SK-N-SH (cell line): Measurements from ENCODE around the gene SIK2. TPM values are rescaled to one million over a fixed set of nuclear protein-coding genes. Genes with fewer than 3 reads are reported as not detected.

ENCODE experiments used
- CTCF ChIA-PET: fragments of 300-600, 350-600 bp; formaldehyde crosslinking; extraction: SDS; loops from one replicate; lab custom pipeline; 2021; lab: Yijun Ruan, JAX
- POLR2A ChIA-PET: fragments of 350-600 bp; sonication (Branson Sonifier 250); formaldehyde crosslinking; extraction: SDS; loops from one replicate; lab custom pipeline; 2020; ENCODE audit warnings: antibody characterized with exemption, inconsistent platforms; lab: Yijun Ruan, JAX
- DNase-seq: peaks from one replicate; pipeline ENCODE4 v3.0.0; 2012
- H2AFZ ChIP-seq: fragments of 200-600 bp; sonication (generic); 2 replicates; pipeline ENCODE4 v1.8.1; 2016; ENCODE audit warnings: antibody characterized with exemption, mild to moderate bottlenecking, low read depth
- H3F3A ChIP-seq: fragments of 200-600 bp; sonication (generic); replicated peaks from 2 replicates; pipeline ENCODE3; 2016; ENCODE audit warnings: antibody characterized with exemption, mild to moderate bottlenecking; ENCODE audit not compliant: insufficient read depth
- H3K27ac ChIP-seq, 2 experiments: fragments of 200-500 bp in 1 of 2; fragments of 200-600 bp in 1 of 2; sonication (Bioruptor generic) in 1 of 2; sonication (generic), shearing (Covaris generic) in 1 of 2; 2 replicates each; pipeline versions ENCODE4 v1.5.1 to v1.6.1; 2014 to 2016; ENCODE audit warnings: low read depth in 2 of 2, inconsistent platforms in 1 of 2, low read length in 1 of 2, mild to moderate bottlenecking in 1 of 2, mixed read lengths in 1 of 2
- H3K27me3 ChIP-seq: fragments of 200-600 bp; sonication (generic), shearing (Covaris generic); 2 replicates; pipeline ENCODE4 v1.6.1; 2016; ENCODE audit warnings: mixed run types; ENCODE audit not compliant: insufficient read depth
- H3K36me3 ChIP-seq, 2 experiments: fragments of 200-500 bp in 1 of 2; fragments of 200-600 bp in 1 of 2; sonication (Bioruptor generic) in 1 of 2; sonication (generic) in 1 of 2; replicated peaks in 1 of 2; 2 replicates each; pipeline versions ENCODE3 to v1.5.1; 2014 to 2016; ENCODE audit warnings: low read length in 1 of 2, mild to moderate bottlenecking in 1 of 2; ENCODE audit not compliant: insufficient read depth in 2 of 2, control insufficient read depth in 1 of 2
- H3K4me1 ChIP-seq, 2 experiments: fragments of 200-500 bp in 1 of 2; fragments of 200-600 bp in 1 of 2; sonication (Bioruptor generic) in 1 of 2; sonication (generic), shearing (Covaris generic) in 1 of 2; 2 replicates each; pipeline versions ENCODE4 v1.5.1 to v1.6.1; 2014 to 2016; ENCODE audit warnings: low read depth in 1 of 2, low read length in 1 of 2, mixed run types in 1 of 2; ENCODE audit not compliant: insufficient read depth in 2 of 2, control insufficient read depth in 1 of 2
- H3K4me2 ChIP-seq: fragments of 200-600 bp; sonication (generic), shearing (Covaris generic); 2 replicates; pipeline ENCODE4 v1.6.1; 2017; ENCODE audit warnings: mixed run types
- H3K4me3 ChIP-seq, 2 experiments: fragments of 200-500 bp in 1 of 2; fragments of 200-600 bp in 1 of 2; sonication (Bioruptor generic) in 1 of 2; sonication (generic), shearing (Covaris generic) in 1 of 2; 2 replicates each; pipeline versions ENCODE4 v1.5.1 to v1.8.1; 2014 to 2016; ENCODE audit warnings: low read depth in 2 of 2, inconsistent platforms in 1 of 2, low read length in 1 of 2, mild to moderate bottlenecking in 1 of 2, mixed read lengths in 1 of 2, moderate library complexity in 1 of 2
- H3K79me2 ChIP-seq: fragments of 200-600 bp; sonication (generic); 2 replicates; pipeline ENCODE4 v1.8.1; 2017; ENCODE audit warnings: mild to moderate bottlenecking; ENCODE audit not compliant: insufficient read depth
- H3K9ac ChIP-seq: fragments of 200-600 bp; sonication (generic); 2 replicates; pipeline ENCODE4 v1.6.1; 2017; ENCODE audit warnings: mixed run types
- H3K9me2 ChIP-seq: fragments of 200-600 bp; sonication (generic); 2 replicates; pipeline ENCODE4 v1.6.1; 2017; ENCODE audit warnings: mixed run types
- H3K9me3 ChIP-seq: fragments of 200-600 bp; sonication (generic); 2 replicates; pipeline ENCODE4 v1.6.1; 2017; ENCODE audit warnings: mixed run types, mild to moderate bottlenecking, moderate library complexity
- H4K20me1 ChIP-seq: fragments of 200-600 bp; sonication (generic); 2 replicates; pipeline ENCODE4 v1.6.1; 2017; ENCODE audit warnings: mild to moderate bottlenecking, mixed run types; ENCODE audit not compliant: insufficient read depth
- EP300 ChIP-seq, 2 experiments: IDR thresholded peaks; 2 replicates each; pipeline versions ENCODE4 v1.4.0 to v1.6.1; 2012; ENCODE audit warnings: borderline replicate concordance in 1 of 2, low read depth in 1 of 2, low read length in 1 of 2
- FOSL2 ChIP-seq: IDR thresholded peaks from 2 replicates; pipeline ENCODE4 v1.4.0; 2012; ENCODE audit warnings: low read depth, mild to moderate bottlenecking, moderate library complexity, borderline replicate concordance
- FOXJ3 ChIP-seq: sonication (generic); formaldehyde crosslinking; IDR thresholded peaks from 2 replicates; pipeline ENCODE4 v1.5.1; 2020; ENCODE audit warnings: mild to moderate bottlenecking, missing genetic modification reagents
- GABPA ChIP-seq: IDR thresholded peaks from 2 replicates; pipeline ENCODE4 v1.4.0; 2012; ENCODE audit warnings: low read depth, mild to moderate bottlenecking
- GATA2 ChIP-seq: sonication (generic); formaldehyde crosslinking; IDR thresholded peaks from 2 replicates; pipeline ENCODE4 v1.5.0; 2020; ENCODE audit warnings: mild to moderate bottlenecking, missing genetic modification reagents
- JUND ChIP-seq: IDR thresholded peaks from 2 replicates; pipeline ENCODE4 v1.4.0; 2012
- MXI1 ChIP-seq: IDR thresholded peaks from 2 replicates; pipeline ENCODE4 v1.6.1; 2012; ENCODE audit warnings: mild to moderate bottlenecking, low read depth, low read length, improper control_type of control experiment
- NFIC ChIP-seq: IDR thresholded peaks from 2 replicates; pipeline ENCODE4 v1.4.0; 2012; ENCODE audit warnings: borderline replicate concordance
- NRF1 ChIP-seq: IDR thresholded peaks from 2 replicates; pipeline ENCODE4 v1.6.1; 2012; ENCODE audit warnings: low read depth, mild to moderate bottlenecking, low read length
- POLR2AphosphoS5 ChIP-seq: IDR thresholded peaks from 2 replicates; pipeline ENCODE4 v1.6.1; 2012; ENCODE audit warnings: low read depth, low read length
- RAD21 ChIP-seq: IDR thresholded peaks from 2 replicates; pipeline ENCODE4 v1.6.1; 2012; ENCODE audit warnings: mild to moderate bottlenecking, low read length
- RCOR1 ChIP-seq: fragments of 150-350 bp; IDR thresholded peaks from 2 replicates; pipeline ENCODE4 v1.6.1; 2017; ENCODE audit warnings: antibody characterized with exemption, low read length
- RFX5 ChIP-seq: IDR thresholded peaks from 2 replicates; pipeline ENCODE4 v1.6.1; 2012; ENCODE audit warnings: mild to moderate bottlenecking, improper control_type of control experiment, low read length
- RXRA ChIP-seq: IDR thresholded peaks from 2 replicates; pipeline ENCODE4 v1.4.0; 2012; ENCODE audit warnings: low read depth, mild to moderate bottlenecking, borderline replicate concordance
- SIN3A ChIP-seq: IDR thresholded peaks from 2 replicates; pipeline ENCODE4 v1.6.1; 2012; ENCODE audit warnings: low read depth, mild to moderate bottlenecking, low read length, moderate library complexity, borderline replicate concordance
- SMC3 ChIP-seq: IDR thresholded peaks from 2 replicates; pipeline ENCODE4 v1.6.1; 2012; ENCODE audit warnings: low read depth, low read length, improper control_type of control experiment
- TAF1 ChIP-seq: IDR thresholded peaks from 2 replicates; pipeline ENCODE4 v1.6.1; 2012; ENCODE audit warnings: low read depth, mild to moderate bottlenecking, low read length, moderate library complexity, borderline replicate concordance
- TEAD4 ChIP-seq: IDR thresholded peaks from 2 replicates; pipeline ENCODE4 v1.4.0; 2012; ENCODE audit warnings: mild to moderate bottlenecking, borderline replicate concordance; ENCODE audit not compliant: insufficient read depth
- USF1 ChIP-seq: IDR thresholded peaks from 2 replicates; pipeline ENCODE4 v1.4.0; 2012; ENCODE audit warnings: low read depth, borderline replicate concordance
- USF2 ChIP-seq: fragments of 150-350 bp; IDR thresholded peaks from 2 replicates; pipeline ENCODE4 v1.6.1; 2017; ENCODE audit warnings: antibody characterized with exemption, low read length, low read depth, borderline replicate concordance
- YY1 ChIP-seq: IDR thresholded peaks from 2 replicates; pipeline ENCODE4 v1.4.0; 2012; ENCODE audit warnings: low read depth, mild to moderate bottlenecking
- WGBS: methylation state at CpG from one replicate; pipeline ENCODE4 v1.1.6; 2017; ENCODE audit warnings: low lambda C conversion rate; 5-methylcytosine and 5-hydroxymethylcytosine counted together
- polyA plus RNA-seq, 3 experiments: library from polyadenylated mRNA; depleted of rRNA; stranded (reverse); fragments of >200 nt; gene quantifications; 2 replicates each; pipeline ENCODE4 v1.2.3, GENCODE V29; 2012
- TF ChIP-seq, protein P1 (sequence below): IDR thresholded peaks from 2 replicates; pipeline ENCODE4 v1.6.1; 2012; ENCODE audit warnings: mild to moderate bottlenecking, low read depth, low read length, moderate library complexity
- TF ChIP-seq, protein P2 (sequence below): fragments of 150-350 bp; IDR thresholded peaks from 2 replicates; pipeline ENCODE4 v1.6.1; 2016; ENCODE audit warnings: mild to moderate bottlenecking, low read depth, low read length
- TF ChIP-seq, protein P3 (sequence below): IDR thresholded peaks from 2 replicates; pipeline ENCODE4 v1.4.0; 2012; ENCODE audit warnings: low read depth

The SIK2 gene
- polyA plus RNA-seq, 1 of the 3 experiments (the other 2 are of a cell fraction) = 8.9 TPM

- no peaks in the 10 kb centered on the region for H3K9me3 ChIP-seq
- WGBS = 3% methylated on average over 23 of the region's 61 CpGs
- ChIA-PET CTCF (interaction anchor here (0.7 to 5.3 kb wide), 9 partner anchors 10 to 180 kb away, joined by 3 to 61 read pairs (median 6); partner anchors contain the start of gene SIK2), POLR2A (interaction anchor here (0.6 to 1.3 kb wide), 3 partner anchors 31 to 1610 kb away, joined by 3 to 5 read pairs (median 4); no protein-coding TSS in a partner anchor)
- H3K27me3 ChIP-seq = no peaks in the 10 kb centered on the region
- H3K4me3 ChIP-seq = peak within 1 kb of the TSS; percentile 76 to 85
- no peaks in the 10 kb centered on the region for H3K9me2 ChIP-seq
- DNase-seq = peak; percentile 98
- H2AFZ ChIP-seq = peak within 1 kb of the TSS; percentile 97
- peaks cover 5% of the 10 kb centered on the region in 2 experiments; a peak in 2 of 4 replicates for H3K4me1 ChIP-seq
- peak within 1 kb of the TSS; percentile 90 for H3K9ac ChIP-seq
- H3K27ac ChIP-seq = peak within 1 kb of the TSS; percentile 81 to 86
- peaks cover 48% of the 10 kb centered on the region for H3K79me2 ChIP-seq
- H3K36me3 ChIP-seq = peaks cover 20% of the 10 kb centered on the region in 2 experiments
- H3K4me2 ChIP-seq = peak within 1 kb of the TSS; percentile 89
- H3F3A ChIP-seq = peaks cover 8% of the 10 kb centered on the region
- no peaks in the 10 kb centered on the region for H4K20me1 ChIP-seq
- TF ChIP-seq POLR2AphosphoS5 = peak; percentile 87; the same call in 1 of the 2 replicates
- no peak for TF ChIP-seq USF2
- no peak for TF ChIP-seq JUND
- peak; percentile 69 for TF ChIP-seq MXI1
- no peak for TF ChIP-seq TEAD4
- TF ChIP-seq, protein P1, sequence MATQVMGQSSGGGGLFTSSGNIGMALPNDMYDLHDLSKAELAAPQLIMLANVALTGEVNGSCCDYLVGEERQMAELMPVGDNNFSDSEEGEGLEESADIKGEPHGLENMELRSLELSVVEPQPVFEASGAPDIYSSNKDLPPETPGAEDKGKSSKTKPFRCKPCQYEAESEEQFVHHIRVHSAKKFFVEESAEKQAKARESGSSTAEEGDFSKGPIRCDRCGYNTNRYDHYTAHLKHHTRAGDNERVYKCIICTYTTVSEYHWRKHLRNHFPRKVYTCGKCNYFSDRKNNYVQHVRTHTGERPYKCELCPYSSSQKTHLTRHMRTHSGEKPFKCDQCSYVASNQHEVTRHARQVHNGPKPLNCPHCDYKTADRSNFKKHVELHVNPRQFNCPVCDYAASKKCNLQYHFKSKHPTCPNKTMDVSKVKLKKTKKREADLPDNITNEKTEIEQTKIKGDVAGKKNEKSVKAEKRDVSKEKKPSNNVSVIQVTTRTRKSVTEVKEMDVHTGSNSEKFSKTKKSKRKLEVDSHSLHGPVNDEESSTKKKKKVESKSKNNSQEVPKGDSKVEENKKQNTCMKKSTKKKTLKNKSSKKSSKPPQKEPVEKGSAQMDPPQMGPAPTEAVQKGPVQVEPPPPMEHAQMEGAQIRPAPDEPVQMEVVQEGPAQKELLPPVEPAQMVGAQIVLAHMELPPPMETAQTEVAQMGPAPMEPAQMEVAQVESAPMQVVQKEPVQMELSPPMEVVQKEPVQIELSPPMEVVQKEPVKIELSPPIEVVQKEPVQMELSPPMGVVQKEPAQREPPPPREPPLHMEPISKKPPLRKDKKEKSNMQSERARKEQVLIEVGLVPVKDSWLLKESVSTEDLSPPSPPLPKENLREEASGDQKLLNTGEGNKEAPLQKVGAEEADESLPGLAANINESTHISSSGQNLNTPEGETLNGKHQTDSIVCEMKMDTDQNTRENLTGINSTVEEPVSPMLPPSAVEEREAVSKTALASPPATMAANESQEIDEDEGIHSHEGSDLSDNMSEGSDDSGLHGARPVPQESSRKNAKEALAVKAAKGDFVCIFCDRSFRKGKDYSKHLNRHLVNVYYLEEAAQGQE = no peak; the same call in 1 of the 2 replicates
- TF ChIP-seq NRF1 = no peak
- TF ChIP-seq FOSL2 = no peak
- no peak for TF ChIP-seq RXRA
- peak; percentile 24; the same call in 1 of the 2 replicates for TF ChIP-seq SIN3A
- peak; percentile 84 for TF ChIP-seq YY1
- no peak for TF ChIP-seq EP300 (IDR thresholded peaks at IDR 0.05; ENCODE audit: borderline replicate concordance in 1 of 2, low read depth in 1 of 2, low read length in 1 of 2)
- TF ChIP-seq, protein P2, sequence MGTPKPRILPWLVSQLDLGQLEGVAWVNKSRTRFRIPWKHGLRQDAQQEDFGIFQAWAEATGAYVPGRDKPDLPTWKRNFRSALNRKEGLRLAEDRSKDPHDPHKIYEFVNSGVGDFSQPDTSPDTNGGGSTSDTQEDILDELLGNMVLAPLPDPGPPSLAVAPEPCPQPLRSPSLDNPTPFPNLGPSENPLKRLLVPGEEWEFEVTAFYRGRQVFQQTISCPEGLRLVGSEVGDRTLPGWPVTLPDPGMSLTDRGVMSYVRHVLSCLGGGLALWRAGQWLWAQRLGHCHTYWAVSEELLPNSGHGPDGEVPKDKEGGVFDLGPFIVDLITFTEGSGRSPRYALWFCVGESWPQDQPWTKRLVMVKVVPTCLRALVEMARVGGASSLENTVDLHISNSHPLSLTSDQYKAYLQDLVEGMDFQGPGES = no peak
- TF ChIP-seq RCOR1 = no peak
- TF ChIP-seq FOXJ3 (CRISPR knock-in tag) = no peak
- TF ChIP-seq TAF1 = peak; percentile 87; the same call in 1 of the 2 replicates
- TF ChIP-seq GATA2 (CRISPR knock-in tag) = no peak
- no peak for TF ChIP-seq RAD21
- TF ChIP-seq SMC3 = no peak
- no peak for TF ChIP-seq GABPA
- TF ChIP-seq, protein P3, sequence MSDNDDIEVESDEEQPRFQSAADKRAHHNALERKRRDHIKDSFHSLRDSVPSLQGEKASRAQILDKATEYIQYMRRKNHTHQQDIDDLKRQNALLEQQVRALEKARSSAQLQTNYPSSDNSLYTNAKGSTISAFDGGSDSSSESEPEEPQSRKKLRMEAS = peak; percentile 68
- TF ChIP-seq USF1 = no peak
- no peak for TF ChIP-seq RFX5
- TF ChIP-seq NFIC = peak; percentile 25; the same call in 1 of the 2 replicates
Measured at GRCh38 chr11:111765984-111766833, 164.0 kb downstream of the SIK2 start, which contains the start of gene PPP2R1B. Gene PPP2R1B, minus strand, starts transcription at chr11:111766389. Its CDS starts 28 bp downstream, at chr11:111766361.
